T-helper 9 cell (primary cell): Measurements from ENCODE around the gene SND1.
"Not testable (repeated sequence)": the region's sequence is repeated elsewhere in the genome, so short reads cannot be mapped to it uniquely, and the experiment has no call there.

ENCODE experiments used
- DNase-seq: peaks from one replicate; pipeline ENCODE4 v3.0.0-alpha.2; 2020

SND1 gene

DNA sequence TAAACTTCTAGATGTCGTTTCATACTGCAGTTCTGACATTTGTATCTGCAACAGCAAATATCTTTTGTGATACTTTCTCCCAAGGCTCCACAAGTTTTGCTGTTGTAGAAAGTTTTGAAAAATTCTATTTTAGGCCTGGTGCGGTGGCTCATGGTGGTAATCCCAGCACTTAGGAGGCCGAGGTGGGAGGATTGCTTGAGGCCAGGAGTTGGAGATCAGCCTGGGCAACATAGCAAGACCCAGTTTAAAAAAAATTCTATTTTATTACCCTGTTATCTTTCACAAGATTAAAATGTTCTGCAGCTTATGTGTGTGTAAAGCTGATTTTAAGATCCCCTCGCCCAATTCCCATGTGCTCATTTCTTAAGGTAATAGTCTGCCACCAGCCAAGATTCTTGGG lies 1.4 kb downstream of the SND1 start:
- DNase-seq = no peak

DNA sequence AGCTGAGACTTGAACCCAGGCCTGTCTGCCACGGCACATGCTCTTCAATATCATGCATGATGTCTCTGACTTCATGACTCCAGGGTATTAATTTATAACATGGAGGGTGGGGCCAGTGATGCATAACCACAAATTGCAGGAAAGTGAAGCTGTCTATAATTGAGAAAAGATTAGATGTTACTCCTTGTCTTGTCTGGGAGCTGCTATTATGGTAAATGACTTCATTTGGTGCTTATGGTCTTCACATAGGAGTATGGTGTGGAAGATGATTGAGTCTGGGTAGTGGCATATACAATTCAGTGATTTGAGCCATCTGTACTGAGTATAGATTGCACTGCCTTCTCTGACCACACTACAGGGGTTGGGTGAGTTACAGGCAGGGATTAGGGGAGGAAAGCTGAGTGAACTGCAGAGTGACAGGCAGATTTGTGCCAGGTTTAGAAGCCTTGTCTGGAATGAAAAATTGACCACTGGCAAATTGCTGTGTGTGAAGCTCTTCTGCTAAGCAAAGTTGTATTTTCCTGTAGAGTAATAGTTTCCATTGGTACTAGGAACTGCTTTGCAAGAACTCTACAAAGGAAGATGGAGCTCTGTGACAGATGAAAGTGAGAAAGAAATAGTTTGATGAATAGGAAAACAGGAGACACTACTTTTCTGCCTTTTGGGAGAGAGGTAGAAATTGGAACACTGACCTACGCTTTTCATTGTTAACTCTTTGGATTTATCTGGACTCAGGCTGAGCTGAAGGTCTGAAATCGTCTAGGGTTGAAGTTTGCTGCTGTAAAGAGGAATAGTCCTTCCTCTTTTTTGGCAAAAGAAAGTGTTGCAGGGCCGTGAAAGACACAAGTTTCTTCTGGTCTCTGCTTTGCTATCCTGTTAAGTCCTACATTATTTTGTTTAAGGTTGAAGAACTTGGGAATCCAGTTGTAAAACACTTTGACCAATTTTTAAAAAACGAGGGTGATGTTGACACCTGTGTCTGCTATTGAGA lies 2.7 kb downstream of the SND1 start:
- DNase-seq = no peak

DNA sequence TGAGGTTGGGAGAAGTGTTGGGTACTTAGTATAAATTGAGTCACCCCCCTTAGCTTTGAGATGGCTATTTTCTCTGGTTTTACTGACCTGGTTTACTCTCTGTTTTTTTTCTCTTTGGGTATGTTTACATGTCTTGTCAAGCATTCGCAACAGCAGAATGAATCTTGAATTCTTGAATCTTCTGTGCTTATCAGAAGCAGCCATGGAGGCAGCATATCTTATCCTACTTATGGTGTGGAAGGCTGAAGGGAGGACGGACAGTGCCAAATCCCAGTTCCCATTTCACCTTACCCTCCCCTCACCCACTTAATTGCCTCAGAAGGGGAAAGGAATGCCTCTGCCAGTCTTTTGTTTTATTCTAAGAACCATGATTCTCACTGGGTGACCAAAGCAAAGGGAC lies 3.7 kb downstream of the SND1 start:
- DNase-seq = no peak

DNA sequence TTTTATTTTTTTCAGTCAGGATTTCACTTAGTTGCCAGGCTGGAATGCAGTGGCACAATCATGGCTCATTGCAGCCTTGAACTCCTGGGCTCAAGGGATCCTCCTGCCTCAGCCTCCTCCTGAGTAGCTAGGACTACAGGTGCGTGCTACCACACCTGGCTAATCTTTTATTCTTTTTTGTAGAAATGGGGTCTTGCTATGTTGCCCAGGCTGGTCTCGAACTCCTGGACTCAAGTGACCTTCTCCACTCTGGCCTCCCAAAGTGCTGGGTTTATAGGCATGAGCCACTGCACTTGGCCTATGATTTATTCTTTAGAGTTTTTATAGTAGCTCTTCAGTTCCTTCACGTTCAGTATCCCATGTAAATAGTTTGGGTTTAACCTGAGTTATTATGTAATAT lies 5.5 kb downstream of the SND1 start:
- DNase-seq = no peak

DNA sequence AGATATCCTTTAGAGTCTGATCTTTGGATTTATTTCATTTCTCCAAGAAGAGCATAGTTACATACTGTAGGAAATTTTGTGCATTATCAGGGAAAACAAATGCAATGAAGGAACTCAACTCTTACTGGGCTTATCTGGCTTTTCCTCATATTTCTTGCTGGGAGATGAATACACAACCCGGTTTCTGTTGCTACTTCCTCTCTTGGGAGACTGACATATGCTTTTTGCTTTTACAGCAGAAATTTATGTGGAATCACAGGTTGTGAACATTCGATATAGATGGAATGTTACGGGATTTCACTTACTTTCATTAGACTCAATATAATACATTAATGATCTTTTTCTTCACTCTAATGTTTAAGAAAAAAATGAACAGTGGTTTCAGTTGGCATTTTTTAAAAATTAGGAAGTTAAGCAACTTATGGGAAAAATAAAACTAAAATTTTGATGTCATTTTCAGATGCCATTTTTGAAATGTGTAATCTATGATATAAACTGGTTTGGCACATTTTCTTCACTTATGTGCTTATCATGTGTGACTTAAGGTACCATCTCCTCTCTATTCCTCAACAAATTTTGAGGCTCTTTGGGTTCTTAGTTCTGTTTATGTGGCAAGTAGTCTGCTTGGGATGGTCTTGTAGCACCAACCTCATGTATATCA lies 7.1 kb downstream of the SND1 start:
- no peak for DNase-seq

DNA sequence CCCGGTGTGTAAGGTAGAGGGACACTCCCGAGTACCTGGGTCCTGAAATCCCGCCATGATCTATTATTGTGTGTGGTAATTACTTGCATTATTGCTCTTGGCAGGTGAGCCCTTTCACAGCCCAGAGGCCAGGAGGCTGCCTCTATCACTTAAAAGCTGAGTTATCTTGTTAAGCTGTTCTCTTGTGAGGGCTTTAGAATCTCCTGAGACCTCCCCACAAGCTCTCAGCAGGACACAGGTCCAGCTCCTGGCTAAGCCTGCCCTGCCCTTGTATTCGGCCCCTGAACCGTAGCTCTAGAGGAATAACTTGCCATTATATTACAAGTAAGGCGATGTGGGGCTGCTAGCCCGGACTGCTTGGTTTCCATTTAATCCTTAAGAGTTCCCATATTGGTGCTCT lies 13.9 kb downstream of the SND1 start:
- DNase-seq = no peak

DNA sequence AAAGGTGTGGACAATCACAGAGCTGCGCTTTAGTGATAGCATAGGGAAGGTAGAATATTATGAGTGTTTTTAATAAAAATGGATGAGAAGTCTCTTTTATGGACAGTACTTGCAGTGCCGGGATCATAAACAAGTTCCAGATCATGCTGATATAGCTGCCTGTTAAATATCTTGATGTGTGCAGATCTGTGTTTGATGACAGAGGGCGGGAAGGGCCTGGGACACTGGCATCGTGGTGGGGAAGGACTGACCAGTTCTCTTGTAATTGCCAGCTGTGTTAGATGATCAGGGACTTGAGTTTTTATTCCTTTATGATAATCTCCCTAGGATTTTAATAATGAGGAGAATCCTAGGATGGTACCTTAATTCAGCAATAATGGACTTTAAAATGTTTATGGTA lies 14.6 kb downstream of the SND1 start:
- no peak for DNase-seq

DNA sequence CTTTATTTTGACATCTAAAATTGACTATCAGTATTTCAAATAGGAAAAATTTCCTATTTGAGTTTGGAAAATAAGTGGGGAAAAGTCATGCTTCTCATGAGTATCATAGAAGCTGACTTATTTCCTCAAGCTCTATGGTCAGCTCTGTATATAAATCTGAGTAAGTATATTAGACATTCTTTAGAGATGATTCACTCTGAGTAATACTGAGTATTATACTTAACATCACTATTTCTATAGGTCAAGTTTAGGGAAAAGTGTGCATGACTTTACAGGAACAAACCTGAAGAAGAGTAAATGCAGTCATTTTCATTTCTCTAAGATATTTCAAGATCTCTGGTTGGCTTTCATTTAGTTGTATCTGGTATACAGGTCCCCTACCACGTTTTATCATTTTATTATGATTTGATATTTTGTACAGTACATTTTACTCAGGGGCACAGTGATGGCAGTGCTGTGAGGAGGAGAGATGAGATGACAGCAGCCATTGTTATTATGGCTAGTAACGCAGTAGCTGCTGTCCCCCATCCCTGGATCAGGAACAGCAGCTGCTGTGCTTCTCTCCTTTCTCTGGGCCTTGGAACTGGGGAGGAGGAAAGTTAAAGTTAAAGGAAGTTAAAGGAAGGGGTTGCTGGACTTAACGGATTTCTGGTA lies 15.2 kb downstream of the SND1 start:
- no peak for DNase-seq

DNA sequence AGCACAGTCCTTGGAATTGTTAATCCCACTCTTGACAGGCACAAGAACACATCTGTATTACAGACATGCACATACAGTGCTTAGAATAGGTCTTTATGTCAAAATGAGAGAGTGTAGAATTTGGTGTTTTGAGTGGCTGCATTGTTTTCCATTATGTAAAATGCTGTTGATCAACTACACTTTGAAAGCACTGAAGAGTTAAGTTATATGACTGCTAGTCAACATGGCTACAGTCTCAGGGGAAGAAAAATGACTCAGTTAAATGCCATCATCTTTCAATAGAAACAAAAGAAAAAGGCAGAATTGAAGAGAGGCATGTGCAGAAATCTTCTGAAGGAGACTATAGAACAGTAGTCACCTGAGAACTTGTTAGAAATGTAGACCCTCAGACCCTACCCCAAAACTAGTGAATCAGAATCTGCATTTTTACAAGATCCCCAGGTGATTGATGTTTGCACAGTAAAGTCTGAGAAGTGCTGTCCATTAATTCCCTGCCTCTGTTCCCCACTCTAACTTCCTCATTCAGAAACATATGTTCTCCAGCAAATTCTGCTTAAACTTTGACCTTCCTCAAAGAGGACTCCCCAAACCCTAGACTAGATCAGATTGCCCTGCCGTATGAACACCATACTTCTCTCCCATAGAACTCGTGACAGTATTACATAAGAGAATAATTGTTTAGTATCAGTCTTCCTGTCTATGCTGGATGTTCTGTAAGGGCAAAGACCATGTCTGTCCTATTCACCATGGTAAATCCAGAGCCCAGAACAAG lies 16.0 kb downstream of the SND1 start:
- DNase-seq = no peak

DNA sequence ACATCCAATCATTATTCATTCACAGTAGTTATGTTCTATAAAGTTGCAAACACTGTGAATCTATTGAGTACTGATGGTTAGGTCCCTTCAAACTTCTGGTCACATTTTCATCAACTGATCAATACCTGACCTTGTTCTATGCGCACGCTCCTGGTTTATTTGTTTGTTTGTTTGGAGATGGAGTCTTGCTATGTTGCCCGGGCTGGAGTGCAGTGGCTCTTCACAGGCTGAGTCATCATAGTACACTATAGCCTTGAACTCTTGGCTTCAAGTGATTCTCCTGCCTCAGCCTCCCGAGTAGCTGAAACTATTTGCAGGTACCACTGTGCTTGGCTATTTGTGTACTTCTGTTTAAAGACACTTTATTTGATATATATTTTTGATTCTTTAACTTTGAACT lies 19.3 kb downstream of the SND1 start:
- DNase-seq = no peak

DNA sequence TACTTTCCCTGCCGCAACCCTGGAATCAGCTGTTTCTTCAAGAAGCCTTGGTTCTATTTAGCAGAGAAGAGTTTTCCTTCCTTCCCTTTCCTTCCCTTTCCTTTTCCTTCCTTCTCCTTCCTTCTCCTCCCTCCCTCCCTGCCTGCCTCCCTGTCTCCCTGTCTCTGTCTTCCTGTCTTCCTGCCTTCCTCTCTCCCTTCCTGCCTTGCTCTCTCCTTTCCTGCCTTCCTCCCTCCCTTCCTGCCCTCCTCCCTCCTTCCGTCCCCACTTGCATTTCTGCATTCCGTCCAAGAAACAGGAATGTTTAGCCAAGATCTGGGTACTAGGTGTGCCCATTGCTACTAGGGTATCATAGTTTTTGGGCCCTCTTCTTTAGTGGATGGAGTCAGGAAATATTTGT lies 21.9 kb downstream of the SND1 start:
- DNase-seq = no peak

DNA sequence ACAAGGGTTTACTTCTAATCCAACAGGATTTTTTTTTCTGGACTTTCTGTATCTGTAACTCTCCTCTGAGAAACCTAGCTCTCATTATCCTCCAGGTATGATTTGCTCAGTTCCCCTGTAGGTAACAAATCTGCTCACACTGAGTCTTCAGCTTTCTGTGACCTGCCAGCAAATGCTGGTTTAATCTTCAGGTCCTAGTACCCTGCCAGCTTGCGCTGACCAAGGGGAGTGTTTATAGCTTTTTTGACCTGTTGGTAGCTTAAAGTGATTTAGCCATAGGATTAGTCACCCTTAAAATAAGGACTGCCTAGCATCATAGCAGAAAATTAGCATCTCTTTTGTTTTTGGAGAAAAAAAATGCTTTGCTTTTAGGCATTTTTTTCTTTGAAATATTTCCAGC lies 22.4 kb downstream of the SND1 start:
- DNase-seq = no peak

DNA sequence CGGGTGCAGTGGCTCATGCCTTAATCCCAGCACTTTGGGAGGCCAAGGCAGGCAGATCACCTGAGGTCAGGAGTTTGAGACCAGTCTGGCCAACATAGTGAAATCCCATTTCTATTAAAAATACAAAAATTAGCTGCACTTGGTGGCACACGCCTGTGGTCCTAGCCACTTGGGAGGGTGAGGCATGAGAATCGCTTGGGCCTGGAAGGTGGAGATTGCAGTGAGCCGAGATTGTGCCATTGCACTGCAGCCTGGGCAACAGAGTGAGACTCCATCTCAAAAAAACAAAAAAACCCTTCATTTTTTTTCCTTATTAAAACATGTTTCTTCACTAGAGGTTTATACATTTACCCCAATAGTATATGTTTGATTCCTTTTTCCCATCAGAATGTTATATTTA lies 22.9 kb downstream of the SND1 start:
- not testable (repeated sequence) for DNase-seq

DNA sequence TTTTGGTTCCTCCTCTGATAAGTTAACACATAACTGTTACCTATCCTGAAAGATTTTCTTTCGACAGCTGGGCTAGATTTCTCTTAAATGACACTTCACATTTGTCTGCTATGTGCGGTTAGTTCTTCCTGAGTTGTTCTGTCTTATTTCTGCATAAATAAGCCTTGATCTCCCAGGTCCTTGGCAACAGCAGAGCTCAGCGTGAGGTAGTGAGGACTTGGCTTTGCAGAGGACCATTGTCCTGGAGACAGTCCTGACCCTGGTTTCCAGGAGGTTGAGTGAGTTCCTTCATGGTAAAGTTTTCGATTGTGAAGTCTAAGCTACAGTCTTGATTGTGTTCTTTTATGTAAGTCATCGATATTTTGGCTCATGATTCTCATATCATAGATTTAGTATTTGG lies 23.7 kb downstream of the SND1 start:
- no peak for DNase-seq

DNA sequence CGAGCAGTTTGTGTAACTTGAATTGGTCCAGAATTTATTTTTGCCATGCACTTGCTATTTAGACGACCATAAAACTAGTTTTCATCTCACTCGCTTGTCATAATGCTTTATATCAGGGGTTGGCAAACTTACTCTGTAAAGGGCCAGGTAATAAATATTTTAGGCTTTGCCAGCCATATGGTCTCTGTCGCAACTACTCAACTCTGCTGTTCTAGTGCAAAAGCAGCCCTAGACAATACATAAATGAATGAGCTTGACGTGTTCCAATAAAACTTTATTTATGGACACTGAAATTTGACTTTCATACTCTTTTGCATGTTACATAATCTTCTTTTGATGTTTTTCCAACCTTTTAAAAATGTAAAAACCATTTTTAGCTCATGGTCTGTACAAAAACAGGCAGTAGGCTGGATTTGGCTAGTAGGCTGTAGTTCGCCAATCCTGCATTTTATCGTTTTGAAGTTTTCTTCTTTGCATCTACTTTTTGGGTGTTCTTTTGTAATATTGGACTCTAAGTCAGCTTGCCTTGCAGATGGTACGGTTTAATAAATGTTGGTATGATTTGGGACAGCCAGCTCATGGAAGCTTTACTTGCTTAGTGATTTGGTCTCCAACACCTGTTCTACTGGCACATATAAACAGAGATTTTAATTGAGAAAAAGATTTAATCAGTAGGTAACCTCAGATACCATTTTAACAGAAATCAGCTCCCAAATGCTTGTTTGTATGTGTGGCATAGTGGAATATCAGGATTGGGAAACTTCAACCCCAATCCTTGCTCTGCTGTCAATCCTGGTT lies 25.6 kb downstream of the SND1 start:
- no peak for DNase-seq

DNA sequence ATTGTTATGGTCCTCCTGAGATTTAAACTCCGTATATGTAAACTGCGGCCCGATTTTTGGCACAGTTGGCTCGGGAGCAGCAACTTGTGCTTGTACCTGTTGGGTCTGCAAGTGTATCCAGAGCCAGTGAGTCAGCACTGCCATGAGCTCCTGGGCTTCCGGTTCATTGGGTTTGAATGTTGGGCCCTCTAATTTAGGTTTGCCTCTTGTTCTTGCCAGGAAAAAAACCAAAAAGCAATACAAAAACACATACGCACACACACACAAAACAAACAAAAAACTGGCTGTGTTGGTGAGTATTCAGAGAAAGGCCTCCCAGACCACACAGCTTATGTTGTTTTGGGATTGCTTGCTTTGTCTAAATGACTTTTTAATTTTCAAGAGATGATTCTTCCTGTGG lies 26.3 kb downstream of the SND1 start:
- DNase-seq = no peak

DNA sequence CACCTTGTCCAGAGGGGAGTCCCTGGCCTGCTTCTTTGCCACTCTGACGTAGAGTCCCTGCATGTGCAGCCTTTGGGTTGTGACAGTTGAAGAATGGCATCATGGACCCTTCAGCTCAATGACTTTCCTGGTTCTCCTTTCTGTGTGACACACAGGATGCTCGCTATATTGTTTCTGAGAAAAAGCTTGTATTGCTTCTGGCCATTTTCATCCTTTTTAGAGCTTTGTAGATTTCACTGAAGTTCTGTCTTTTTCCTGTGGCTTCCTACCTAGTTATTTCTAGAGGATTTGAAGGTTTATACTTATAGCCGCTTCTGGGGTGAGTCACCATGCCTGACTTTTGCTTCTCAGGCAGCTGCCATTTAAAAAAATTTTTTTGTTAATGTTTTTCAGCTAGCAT lies 27.0 kb downstream of the SND1 start:
- no peak for DNase-seq

DNA sequence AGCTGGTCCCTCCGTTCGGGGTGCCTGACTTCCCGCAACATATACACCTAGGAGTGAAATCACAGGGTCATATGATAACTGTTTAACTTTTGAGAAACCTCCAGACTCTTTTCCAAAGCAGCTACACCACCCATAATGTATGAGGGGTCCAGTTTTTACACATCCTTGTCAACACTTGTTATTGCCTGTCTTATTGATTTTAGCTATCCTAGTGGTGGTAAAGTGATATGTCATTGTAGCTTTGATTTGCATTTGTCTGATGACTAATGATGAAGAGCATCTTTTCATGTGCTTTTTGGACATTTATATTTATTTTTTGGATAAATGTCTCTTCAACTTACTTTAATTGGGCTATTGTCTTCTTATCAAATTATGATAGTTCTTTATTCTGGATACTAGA lies 29.0 kb downstream of the SND1 start:
- no peak for DNase-seq

DNA sequence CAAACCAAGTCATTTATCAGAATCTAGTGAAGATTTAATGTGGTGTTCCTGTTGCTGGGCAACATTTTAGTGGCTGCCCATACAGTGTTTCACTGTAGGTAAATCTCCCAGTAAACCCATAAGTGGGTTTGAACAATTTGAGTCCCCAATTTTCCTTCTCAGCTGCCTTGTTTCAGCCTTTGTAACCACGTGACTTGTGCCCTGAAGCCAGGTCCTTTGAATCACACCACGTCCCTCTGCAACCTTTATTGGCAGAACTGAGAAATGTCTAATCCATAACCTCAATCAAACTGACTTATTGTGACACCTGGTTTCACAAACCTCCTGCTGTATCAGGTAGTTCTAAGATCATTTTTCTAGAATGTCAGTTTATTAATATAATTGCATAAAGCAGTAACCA lies 30.1 kb downstream of the SND1 start:
- no peak for DNase-seq

DNA sequence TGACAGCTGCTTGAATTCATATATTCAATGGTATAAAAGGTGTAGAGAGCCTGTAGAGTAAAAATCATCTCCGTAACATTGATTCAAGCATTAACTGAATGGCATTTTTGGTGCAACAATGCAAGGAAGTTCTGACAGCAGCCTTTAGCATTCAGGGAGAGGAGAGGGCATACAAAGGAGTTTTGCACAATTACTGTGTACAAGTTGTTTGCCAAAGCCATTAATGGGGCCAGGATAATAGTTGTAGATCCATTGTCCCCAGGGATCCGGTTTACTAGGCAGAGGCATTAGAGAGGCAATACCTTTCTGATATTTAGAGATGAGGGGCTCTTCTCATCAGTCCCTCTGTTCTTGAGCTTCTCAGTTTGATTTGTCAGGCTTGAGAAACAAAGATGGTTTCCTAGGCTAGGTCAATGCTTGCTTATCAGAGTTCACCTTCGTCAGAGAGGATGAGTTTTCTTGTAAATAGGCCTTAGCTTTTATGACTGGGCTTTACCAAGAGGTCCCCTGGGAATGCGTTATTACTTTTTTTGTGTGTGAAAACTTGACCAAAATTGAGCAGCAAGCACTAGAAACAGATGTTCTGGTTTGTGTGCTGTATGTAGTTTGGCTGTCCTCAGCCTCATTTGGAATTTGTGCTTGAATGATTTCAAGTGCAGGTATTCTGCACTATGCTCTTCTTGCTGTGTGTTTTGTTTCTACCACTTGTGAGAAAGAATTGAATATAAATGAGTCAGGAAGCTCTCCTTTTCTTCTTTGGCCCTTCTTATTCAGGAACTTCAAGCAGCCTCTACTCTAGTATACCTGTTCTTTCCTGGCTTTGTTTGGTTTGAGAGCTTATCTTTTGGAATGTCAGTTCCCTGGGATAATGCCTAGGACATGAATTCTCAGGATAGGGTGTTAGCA lies 32.0 kb downstream of the SND1 start:
- no peak for DNase-seq

DNA sequence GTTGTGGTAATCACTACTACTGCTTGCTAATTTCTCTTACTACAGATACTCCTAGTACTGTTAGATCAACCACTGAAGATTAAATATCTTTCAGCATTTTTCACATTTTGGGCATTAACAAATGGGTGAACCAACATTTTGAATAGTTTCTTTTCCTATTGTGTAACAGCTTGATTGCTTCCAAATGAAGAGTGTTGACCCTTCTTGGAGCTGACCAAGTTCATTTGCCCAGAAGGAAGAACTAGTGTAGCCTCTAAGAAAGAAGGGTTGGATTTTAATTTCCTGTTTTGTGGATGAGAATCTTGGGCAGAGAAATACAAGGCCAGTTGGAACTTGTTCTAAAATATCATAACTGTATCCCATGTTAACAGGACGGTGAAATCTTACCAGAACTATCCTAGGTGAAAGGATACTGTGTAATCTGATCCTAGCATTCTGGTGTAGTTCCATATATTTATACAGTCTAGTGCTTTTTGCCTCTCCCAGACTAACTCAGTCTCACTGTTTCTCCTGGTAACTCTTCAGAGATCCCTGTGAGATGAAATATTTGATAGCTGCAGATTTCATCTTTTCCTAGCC lies 37.3 kb downstream of the SND1 start:
- DNase-seq = no peak
